GM18951 (cell line): ENCODE measurements around the gene ABTB2.
"Not testable (repeated sequence)": the region's sequence is repeated elsewhere in the genome, so short reads cannot be mapped to it uniquely, and the experiment has no call there.

ENCODE experiments used
- POLR2A ChIP-seq: IDR thresholded peaks from 4 replicates; pipeline ENCODE4 v1.6.1; 2011; ENCODE audit warnings: mild to moderate bottlenecking; ENCODE audit not compliant: insufficient read length, insufficient read depth; ENCODE audit errors: extremely low read depth
- in situ Hi-C: fragments of 300-500 bp; cut with MboI; formaldehyde crosslinking; loops from one replicate; pipeline ENCODE4 v1.12.0; 2022; ENCODE audit warnings: low sequenced_read_pairs, mixed read lengths, inconsistent platforms; ENCODE audit not compliant: unreplicated experiment

The ABTB2 gene

GRCh38 chr11:34250732-34251588, 106.8 kb downstream of the ABTB2 start:
- no peak for TF ChIP-seq POLR2A
- in situ Hi-C loops, result no loop called here

DNA sequence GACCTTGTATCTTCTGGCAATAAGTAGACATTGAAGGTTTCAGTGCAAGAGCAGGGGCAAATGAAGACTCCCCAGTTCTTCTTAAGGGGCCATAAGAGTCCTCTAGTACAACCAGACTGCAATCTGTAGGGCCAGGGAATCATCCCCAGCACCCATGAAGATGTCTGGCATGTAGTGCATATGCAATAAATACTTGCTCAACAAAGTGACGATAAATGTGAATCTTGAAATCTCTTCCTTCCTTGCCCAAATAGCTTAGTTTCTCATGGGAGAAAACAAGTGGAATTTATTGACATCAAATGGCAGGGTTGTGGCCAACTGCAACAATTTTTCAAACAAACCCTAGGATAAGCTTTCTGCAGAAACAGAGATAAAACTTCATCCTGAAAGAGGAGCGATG, 107.6 kb downstream of the ABTB2 start:
- in situ Hi-C loops, result no loop called here
- no peak for TF ChIP-seq POLR2A

DNA sequence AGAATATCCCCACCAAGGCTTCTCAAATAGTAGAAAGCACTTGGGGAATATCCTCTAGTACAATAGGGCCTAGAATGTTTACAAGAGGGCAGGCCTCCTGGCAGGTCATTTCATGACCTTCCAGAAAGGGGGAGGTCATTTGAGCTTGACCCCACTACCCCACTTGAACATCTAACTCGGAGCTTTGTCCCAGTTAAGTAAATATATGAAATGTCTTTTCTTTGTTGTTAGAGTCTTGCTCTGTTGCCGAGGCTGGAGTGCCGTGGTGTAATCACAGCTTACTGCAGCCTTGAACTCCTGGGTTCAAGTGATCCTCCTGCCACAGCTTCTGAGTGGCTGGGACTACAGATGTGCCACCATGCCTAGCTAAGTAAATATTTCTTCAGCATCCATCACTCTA, 108.4 kb downstream of the ABTB2 start:
- TF ChIP-seq POLR2A, result no peak
- in situ Hi-C loops, result no loop called here

DNA sequence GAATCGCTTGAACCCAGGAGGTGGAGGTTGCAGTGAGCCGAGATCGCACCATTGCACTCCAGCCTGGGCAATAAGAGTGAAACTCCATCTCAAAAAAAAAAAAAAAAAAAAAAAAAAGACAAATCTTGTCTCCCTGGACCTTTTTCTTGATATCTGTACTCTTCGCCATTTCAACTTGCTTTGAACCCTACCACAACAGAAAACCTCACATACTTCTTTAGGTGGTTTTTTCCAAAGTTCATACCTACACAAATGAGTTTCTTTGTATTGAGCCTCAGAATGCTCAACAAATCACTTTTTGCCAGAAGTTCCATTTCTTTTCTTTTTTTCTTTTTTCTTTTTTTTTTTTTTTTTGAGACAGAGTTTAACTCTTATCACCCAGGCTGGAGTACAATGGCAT, 111.3 kb downstream of the ABTB2 start:
- in situ Hi-C loops, result not testable (repeated sequence)

GRCh38 chr11:34245041-34245440, 112.8 kb downstream of the ABTB2 start:
- no peak for TF ChIP-seq POLR2A
- in situ Hi-C loops, result no loop called here

- in situ Hi-C loops, result no loop called here
- no peak for TF ChIP-seq POLR2A
Measured at GRCh38 chr11:34243600-34244464, 114.0 kb downstream of the ABTB2 start.

DNA sequence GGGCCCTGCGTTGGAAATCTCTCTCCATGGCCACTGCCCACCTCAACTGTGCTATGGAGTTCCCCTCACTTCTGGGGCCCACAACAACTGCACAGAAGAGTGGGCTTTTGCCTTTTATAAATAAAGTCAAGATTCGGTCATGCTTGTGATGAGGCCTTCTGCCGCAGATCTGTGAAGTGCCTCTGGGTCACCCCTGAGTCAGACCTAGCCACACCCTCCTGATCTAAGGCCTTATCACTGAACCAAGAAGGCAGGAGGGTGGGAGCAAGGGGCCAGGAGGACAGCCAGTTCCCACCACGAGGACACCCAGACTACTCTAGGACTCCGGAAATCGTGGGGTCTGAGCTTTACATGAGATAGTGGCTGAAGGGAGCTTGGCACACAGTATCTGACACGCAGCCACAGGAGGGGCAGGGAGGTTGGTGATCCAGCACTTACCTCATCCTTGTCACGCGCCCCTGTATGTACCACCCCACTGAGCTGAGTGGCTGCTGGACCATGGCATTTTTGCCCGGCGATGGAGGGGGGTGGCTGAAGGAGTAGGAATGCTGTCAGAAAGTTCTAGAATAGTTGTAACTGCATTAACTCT, 115.7 kb downstream of the ABTB2 start:
- no peak for TF ChIP-seq POLR2A
- in situ Hi-C loops, result no loop called here

DNA sequence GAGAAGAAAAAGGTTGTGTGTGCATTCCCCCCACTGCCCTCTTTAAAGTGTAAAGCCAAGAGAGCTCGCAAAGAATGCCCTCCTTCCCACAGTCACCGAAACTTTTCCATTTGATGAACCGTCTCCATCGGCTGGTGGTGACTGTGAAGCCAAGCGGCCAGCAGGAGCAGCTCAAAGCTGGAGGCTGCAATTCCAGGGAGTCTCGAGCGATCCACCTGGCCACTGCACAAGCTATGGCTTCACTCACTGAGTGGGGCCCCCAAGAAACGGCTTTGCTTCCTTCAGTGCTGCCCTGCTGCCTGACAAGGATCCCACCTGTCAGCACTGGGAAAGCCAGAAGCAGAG, 117.7 kb downstream of the ABTB2 start:
- in situ Hi-C loops, result no loop called here
- no peak for TF ChIP-seq POLR2A

DNA sequence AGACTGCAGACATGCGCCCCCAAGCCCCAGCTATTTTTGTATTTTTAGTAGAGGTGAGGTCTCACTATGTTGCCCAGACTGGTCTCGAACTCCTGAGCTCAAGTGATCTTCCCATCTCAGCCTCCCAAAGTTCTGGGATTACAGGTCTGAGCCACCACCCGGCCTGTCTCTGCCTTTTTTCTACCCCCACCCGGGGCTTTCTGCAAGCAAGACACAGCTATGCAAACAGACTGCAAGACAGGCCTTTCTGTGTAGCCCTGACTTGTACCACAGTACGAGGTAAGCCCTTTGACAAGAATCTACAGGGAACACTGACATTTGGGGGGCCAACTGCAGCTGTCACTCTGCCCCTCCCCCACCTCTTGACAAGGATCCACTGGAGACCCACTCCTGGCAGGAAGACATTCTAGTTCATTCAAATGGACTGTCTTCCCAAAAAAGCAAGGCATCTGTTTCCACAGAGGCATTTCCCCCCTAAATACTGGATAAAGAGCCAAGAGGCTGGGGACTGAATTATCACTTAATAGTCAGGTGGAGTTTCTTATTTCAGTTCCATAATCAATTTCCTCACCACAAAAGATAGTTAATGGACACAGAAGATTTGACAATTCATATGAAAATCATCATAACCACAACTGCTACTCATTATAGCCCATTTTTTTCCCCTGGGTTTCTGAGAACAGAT, 118.2 kb downstream of the ABTB2 start:
- in situ Hi-C loops, result no loop called here
- TF ChIP-seq POLR2A, result no peak

DNA sequence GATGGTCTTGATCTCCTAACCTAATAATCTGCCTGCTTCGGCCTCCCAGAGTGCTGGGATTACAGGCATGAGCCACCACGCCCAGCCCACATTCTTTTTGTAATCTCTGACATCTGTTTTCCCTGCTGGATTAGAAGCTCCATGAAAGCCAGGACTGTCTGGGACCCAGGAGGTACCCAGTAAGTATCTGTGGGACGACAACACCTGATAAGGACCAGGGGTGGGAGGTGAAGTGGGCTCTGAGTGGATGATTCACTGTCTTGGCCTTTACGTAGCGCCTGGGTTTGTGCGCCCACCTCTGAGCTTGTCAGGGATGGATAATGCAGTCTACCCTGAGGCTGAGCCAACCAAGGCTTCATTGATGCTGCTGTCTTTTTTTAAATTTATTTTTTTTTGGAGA, 118.8 kb downstream of the ABTB2 start:
- TF ChIP-seq POLR2A, result no peak
- in situ Hi-C loops, result no loop called here

DNA sequence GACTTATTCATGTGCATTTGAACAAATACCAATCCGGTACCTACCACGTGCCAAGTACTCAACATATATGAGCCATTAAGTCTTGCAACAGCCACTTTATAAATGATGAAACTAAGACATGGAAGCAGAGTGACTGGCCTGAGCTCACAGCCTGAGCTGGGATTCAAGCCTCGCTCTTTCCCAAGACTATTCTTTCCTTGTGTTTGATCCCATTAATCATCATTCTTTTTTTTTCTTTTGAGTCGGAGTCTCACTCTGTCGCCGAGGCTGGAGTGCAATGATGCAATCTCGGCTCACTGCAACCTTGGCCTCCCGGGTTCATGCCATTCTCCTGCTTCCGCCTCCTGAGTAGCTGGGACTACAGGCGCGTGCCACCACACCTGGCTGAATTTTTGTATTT, 119.3 kb downstream of the ABTB2 start:
- no peak for TF ChIP-seq POLR2A
- in situ Hi-C loops, result no loop called here

GRCh38 chr11:34236572-34236971, 121.2 kb downstream of the ABTB2 start:
- no peak for TF ChIP-seq POLR2A
- in situ Hi-C loops, result no loop called here

GRCh38 chr11:34235591-34236071, 122.2 kb downstream of the ABTB2 start:
- in situ Hi-C loops, result no loop called here
- no peak for TF ChIP-seq POLR2A
